Right lobe of liver (tissue), 6 donors: ENCODE results near the gene CFAP90. TPM values are rescaled to one million over a fixed set of nuclear protein-coding genes. Genes with fewer than 3 reads are reported as not detected.

Experiments
- ATAC-seq, 4 donors: fragments of 200-7000 bp; cut with Tn5 transposase; one replicate each; pipeline ENCODE4 v1.9.1; 2020; ENCODE audit warnings: mild to moderate bottlenecking in 4 of 4, moderate library complexity in 4 of 4
- DNase-seq, 3 donors: peaks; one replicate each; pipeline ENCODE4 v3.0.0-alpha.2; 2020
- H3K27ac ChIP-seq, 3 donors: fragments of 200-600 bp; one replicate each; pipeline ENCODE4 v1.8.0; 2022
- H3K27me3 ChIP-seq, 2 donors: fragments of 200-600 bp; one replicate each; pipeline ENCODE4 v1.8.0; 2022
- H3K36me3 ChIP-seq, 4 donors: fragments of 200-600 bp; sonication (generic) in 1 of 4; one replicate each; pipeline versions ENCODE4 v1.5.1 to v1.8.0; 2017 to 2022; ENCODE audit warnings: control low read depth in 1 of 4
- H3K4me1 ChIP-seq, 4 donors: fragments of 200-600 bp; sonication (generic) in 1 of 4; one replicate each; pipeline versions ENCODE4 v1.5.1 to v1.8.0; 2017 to 2022; ENCODE audit warnings: control low read depth in 1 of 4
- H3K4me3 ChIP-seq, 3 donors: fragments of 200-600 bp; one replicate each; pipeline ENCODE4 v1.8.0; 2022
- H3K9me3 ChIP-seq, 4 donors: fragments of 200-600 bp; sonication (generic) in 1 of 4; one replicate each; pipeline versions ENCODE4 v1.5.1 to v1.8.0; 2017 to 2022; ENCODE audit warnings: control low read depth in 1 of 4
- POLR2A ChIP-seq: fragments of 450-650 bp; IDR thresholded peaks from one replicate; pipeline ENCODE4 v1.6.1; 2017; ENCODE audit warnings: antibody characterized with exemption, mild to moderate bottlenecking
- WGBS: methylation state at CpG from one replicate; pipeline ENCODE4 v1.1.6; 2018; ENCODE audit warnings: low coverage, low lambda C conversion rate; ENCODE audit not compliant: insufficient coverage; ENCODE audit errors: missing lambda C conversion rate; 5-methylcytosine and 5-hydroxymethylcytosine counted together
- intact Hi-C, 2 donors: fragments of 100-400 bp; cut with DNase I; formaldehyde crosslinking; loops; one replicate each; pipeline versions ENCODE4 v1.11.2 to v1.14.1; 2022
- total RNA-seq, 6 experiments: library from RNA; depleted of rRNA in 2 of 6; stranded (reverse); fragments of >200 nt in 2 of 6; fragmentation: NEBNext Ultra II Directional in 3 of 6; extraction: Animal tissue kit (Norgen Biotek cat#: 25700) in 3 of 6; gene quantifications; one replicate each; pipeline versions ENCODE4 v1.1.0 to v1.2.4, GENCODE V29; 2016 to 2023
- TF ChIP-seq, protein P1 (sequence below), 4 donors: fragments of 200-600 bp in 3 of 4; fragments of 450-650 bp in 1 of 4; IDR thresholded peaks; one replicate each; pipeline versions ENCODE4 v1.5.1 to v1.8.0; 2016 to 2022; ENCODE audit warnings: antibody characterized with exemption in 4 of 4, mild to moderate bottlenecking in 2 of 4
- donor health status: DM: no; HTN: yes; CAD: no.
- donor health status: DM: no; HTN: no; CAD: no.
- donor health status: DM: no; HTN: no; CAD: no.
- donor health status: DM: no; HTN: yes; CAD: no.
- donor health status: DM: no; HTN: yes; CAD: no.

The CFAP90 gene
- total RNA-seq, 6 experiments from 2014 or later: 0.10 to 0.64 (median 0.41) TPM; not detected in 2

DNA sequence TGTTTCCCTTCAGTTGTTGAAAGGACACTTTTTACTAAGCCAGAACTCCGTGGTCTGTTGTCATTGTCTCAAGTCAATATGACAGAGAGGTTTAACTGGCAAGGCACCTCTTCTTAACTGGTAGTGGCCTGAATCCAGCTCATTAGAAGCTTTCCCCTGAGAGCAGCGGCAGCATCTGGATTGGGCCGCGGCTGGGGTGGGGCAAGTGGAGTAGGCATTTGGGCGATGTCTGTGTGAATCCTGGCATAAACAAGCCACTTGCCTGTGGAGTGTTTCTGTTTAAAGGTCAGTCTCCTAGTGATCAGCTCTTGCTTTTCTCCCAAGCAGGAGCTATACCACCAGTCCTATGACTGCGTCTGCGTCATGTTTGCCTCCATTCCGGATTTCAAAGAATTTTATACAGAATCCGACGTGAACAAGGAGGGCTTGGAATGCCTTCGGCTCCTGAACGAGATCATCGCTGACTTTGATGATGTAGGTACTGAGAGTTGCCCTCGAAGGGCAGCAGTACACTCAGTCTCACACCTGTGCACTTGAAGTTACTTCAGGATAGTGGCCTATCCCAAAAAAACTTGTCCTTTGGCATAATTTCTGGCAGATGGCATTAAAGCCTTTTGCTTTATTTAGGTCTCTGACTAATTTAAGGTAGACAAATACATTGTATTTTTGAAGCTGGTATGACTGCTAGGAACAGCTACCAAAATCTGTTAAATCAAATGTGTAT, 48.9 kb downstream of the CFAP90 start:
- no peaks in the 10 kb centered on the region for H3K36me3 ChIP-seq
- DNase-seq: no peak
- 71% methylated on average over 5 of the region's 14 CpGs for whole genome bisulfite sequencing
- no peak overlapping the region for H3K27ac ChIP-seq
- no peaks in the 10 kb centered on the region for H3K27me3 ChIP-seq
- no peak overlapping the region for H3K4me3 ChIP-seq
- intact Hi-C loops: no loop called here
- H3K9me3 ChIP-seq: no peaks in the 10 kb centered on the region
- no peaks in the 10 kb centered on the region for H3K4me1 ChIP-seq
- ATAC-seq: no peak
- no peak for TF ChIP-seq POLR2A
- TF ChIP-seq, protein P1, sequence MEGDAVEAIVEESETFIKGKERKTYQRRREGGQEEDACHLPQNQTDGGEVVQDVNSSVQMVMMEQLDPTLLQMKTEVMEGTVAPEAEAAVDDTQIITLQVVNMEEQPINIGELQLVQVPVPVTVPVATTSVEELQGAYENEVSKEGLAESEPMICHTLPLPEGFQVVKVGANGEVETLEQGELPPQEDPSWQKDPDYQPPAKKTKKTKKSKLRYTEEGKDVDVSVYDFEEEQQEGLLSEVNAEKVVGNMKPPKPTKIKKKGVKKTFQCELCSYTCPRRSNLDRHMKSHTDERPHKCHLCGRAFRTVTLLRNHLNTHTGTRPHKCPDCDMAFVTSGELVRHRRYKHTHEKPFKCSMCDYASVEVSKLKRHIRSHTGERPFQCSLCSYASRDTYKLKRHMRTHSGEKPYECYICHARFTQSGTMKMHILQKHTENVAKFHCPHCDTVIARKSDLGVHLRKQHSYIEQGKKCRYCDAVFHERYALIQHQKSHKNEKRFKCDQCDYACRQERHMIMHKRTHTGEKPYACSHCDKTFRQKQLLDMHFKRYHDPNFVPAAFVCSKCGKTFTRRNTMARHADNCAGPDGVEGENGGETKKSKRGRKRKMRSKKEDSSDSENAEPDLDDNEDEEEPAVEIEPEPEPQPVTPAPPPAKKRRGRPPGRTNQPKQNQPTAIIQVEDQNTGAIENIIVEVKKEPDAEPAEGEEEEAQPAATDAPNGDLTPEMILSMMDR (IDR thresholded peaks at IDR 0.05): no peak

DNA sequence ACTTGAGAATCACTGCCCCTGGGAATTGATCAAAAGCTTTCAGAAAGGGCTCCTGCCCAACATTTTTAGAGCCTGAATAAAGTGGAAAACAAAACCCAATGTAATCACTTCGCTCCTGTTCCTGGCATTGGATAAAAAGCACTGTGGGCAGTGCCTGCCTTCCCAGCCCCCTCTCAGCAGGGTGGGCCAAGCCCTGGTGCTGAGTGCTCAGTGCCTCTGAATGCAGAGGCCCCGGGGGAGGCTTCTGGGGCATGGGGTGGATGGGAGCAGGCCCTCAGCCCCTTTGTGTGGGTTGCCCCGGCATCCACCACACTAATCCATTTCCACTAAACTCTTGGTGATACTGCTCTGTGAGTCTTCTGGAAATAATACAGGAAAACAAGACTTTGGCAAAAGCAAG, 55.6 kb downstream of the CFAP90 start:
- Histone ChIP-seq H3K4me1 (no peaks in the 10 kb centered on the region), H3K36me3 (no peaks in the 10 kb centered on the region), H3K9me3 (no peaks in the 10 kb centered on the region), H3K4me3 (no peak overlapping the region), H3K27me3 (no peaks in the 10 kb centered on the region), H3K27ac (no peak overlapping the region)
- ATAC-seq: no peak
- WGBS: 57% methylated on average over 2 of the region's 3 CpGs
- intact Hi-C loops: no loop called here
- DNase-seq: no peak
- TF ChIP-seq, protein P1 (IDR thresholded peaks at IDR 0.05): no peak
- no peak for TF ChIP-seq POLR2A

DNA sequence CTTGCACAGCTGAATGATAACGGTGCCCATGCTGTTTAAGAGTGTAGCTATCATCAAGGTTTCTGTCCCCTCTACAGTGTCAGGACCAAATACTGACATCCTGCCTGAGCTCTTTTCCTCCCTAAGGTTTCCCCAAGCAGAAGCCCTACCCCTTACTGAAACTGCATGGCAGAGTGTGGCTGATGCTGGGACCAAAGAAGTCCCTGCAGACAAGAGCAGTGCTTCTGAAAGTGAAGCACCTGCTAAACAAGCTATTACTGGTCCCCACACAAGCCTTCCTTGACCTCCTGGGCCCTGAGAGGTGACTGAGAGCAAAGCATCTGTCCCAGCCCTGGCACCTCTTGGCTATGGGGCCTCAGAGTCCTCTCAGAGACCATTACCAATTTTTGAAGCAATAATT, 56.1 kb downstream of the CFAP90 start:
- Histone ChIP-seq H3K4me1 (no peaks in the 10 kb centered on the region), H3K4me3 (no peak overlapping the region), H3K36me3 (no peaks in the 10 kb centered on the region), H3K27ac (no peak overlapping the region), H3K9me3 (no peaks in the 10 kb centered on the region), H3K27me3 (no peaks in the 10 kb centered on the region)
- intact Hi-C loops: no loop called here
- ATAC-seq (no peak), DNase-seq (no peak)
- no CpG with 5 or more reads among the region's 1 CpG for WGBS
- TF ChIP-seq, protein P1 (IDR thresholded peaks at IDR 0.05): no peak
- TF ChIP-seq POLR2A: no peak

DNA sequence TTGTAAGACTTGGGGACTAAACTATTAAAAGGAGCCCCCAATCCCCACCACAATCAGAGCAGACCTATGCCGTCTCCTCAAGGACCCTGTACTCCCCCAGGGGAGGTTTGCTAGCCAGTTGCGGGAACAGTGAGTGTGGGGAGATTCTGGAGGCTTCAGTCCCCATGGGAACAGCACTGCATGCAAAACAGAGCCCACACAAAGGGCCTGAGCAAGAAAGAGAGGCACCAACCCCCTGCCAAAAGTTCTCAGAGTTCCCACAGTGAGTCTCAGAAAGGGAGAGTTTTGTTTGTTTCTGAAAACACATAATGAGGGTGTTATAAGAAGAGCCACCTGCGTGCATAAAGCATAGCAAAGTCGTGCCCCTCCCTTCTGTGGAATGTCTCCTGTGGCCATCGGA, 56.6 kb downstream of the CFAP90 start:
- Histone ChIP-seq H3K27me3 (no peaks in the 10 kb centered on the region), H3K4me1 (no peaks in the 10 kb centered on the region), H3K9me3 (no peaks in the 10 kb centered on the region), H3K27ac (no peak overlapping the region), H3K36me3 (no peaks in the 10 kb centered on the region), H3K4me3 (no peak overlapping the region)
- intact Hi-C loops: no loop called here
- TF ChIP-seq, protein P1 (IDR thresholded peaks at IDR 0.05): no peak
- TF ChIP-seq POLR2A: no peak
- ATAC-seq (no peak), DNase-seq (no peak)
- 39% methylated on average over 4 of the region's 5 CpGs for WGBS
